Peyer's patch (tissue), 4 donors: ENCODE results near the gene AMTN.

Experiments
- POLR2A ChIP-seq, 2 donors: fragments of 450-650 bp; IDR thresholded peaks; one replicate each; pipeline ENCODE4 v1.5.1; 2017; ENCODE audit warnings: antibody characterized with exemption in 2 of 2, mild to moderate bottlenecking in 2 of 2, moderate library complexity in 2 of 2
- TF ChIP-seq, protein P1 (sequence below), 6 experiments: fragments of 450-650 bp in 4 of 6; fragments of 200-600 bp in 2 of 6; sonication (generic) in 1 of 6; IDR thresholded peaks; one replicate each; pipeline ENCODE4 v1.5.1; 2017 to 2019; ENCODE audit warnings: antibody characterized with exemption in 6 of 6, mild to moderate bottlenecking in 3 of 6, moderate library complexity in 1 of 6

DNA sequence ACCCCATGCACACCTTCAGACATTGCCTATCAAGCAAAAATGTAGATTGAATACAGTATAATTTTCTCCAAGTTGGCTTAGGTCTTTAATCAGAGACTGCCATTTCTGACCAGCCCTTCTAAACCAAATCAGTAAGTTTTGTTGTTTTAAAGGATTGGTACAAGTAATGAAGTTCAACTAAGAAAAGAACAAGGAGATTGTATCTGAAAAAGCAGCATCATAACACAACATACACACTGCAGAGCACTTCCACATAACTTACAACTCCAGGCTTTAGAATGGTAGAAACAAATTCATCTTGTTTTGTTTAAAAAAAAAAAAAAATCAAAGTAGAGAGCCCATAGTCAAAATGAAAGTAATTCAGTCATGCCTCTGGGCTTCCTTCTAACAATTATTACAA is 57.6 kb downstream of the AMTN start:
- TF ChIP-seq, protein P1, sequence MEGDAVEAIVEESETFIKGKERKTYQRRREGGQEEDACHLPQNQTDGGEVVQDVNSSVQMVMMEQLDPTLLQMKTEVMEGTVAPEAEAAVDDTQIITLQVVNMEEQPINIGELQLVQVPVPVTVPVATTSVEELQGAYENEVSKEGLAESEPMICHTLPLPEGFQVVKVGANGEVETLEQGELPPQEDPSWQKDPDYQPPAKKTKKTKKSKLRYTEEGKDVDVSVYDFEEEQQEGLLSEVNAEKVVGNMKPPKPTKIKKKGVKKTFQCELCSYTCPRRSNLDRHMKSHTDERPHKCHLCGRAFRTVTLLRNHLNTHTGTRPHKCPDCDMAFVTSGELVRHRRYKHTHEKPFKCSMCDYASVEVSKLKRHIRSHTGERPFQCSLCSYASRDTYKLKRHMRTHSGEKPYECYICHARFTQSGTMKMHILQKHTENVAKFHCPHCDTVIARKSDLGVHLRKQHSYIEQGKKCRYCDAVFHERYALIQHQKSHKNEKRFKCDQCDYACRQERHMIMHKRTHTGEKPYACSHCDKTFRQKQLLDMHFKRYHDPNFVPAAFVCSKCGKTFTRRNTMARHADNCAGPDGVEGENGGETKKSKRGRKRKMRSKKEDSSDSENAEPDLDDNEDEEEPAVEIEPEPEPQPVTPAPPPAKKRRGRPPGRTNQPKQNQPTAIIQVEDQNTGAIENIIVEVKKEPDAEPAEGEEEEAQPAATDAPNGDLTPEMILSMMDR (IDR thresholded peaks at IDR 0.05) = no peak
- TF ChIP-seq POLR2A (IDR thresholded peaks at IDR 0.05) = no peak
